Measurements from ENCODE around the gene SSU72. TPM values are rescaled to one million over a fixed set of nuclear protein-coding genes. Genes with fewer than 3 reads are reported as not detected.
"Not testable (repeated sequence)": the region's sequence is repeated elsewhere in the genome, so short reads cannot be mapped to it uniquely, and the experiment has no call there.

Gene SSU72
- total and polyA plus RNA-seq, 5 donors = 112 to 130 (median 113) TPM

GRCh38 chr1:1567152-1567875 lies 7.3 kb downstream of the SSU72 start:
- H3K9me3 ChIP-seq (ENCODE audit: control insufficient read depth, low read length) = no peaks in the 10 kb centered on the region
- DNase-seq (peak in 1 of 3 donors; percentile 33), ATAC-seq (no peak)
- 84% methylated on average over 31 of the region's 31 CpGs for WGBS
- peaks cover 7% of the 10 kb centered on the region for H3K4me1 ChIP-seq (ENCODE audit: control insufficient read depth, insufficient read depth, low read length)
- H3K27ac ChIP-seq (ENCODE audit: low read length) = no peak overlapping the region
- H3K27me3 ChIP-seq (ENCODE audit: control insufficient read depth, insufficient read depth) = no peaks in the 10 kb centered on the region
- no peak overlapping the region for H3K4me3 ChIP-seq (ENCODE audit: low read length)
- intact Hi-C loops (cut with DNase I) = no loop called here

- H3K27ac ChIP-seq (ENCODE audit: low read length) = no peak overlapping the region
- no peak for ATAC-seq
- peak in 1 of 3 donors; percentile 40 for DNase-seq
- intact Hi-C loops (cut with DNase I) = no loop called here
- no peak overlapping the region for H3K4me3 ChIP-seq (ENCODE audit: low read length)
- WGBS = 81% methylated on average over 10 of the region's 10 CpGs
- H3K4me1 ChIP-seq (ENCODE audit: control insufficient read depth, insufficient read depth, low read length) = peaks cover 7% of the 10 kb centered on the region
- no peaks in the 10 kb centered on the region for H3K27me3 ChIP-seq (ENCODE audit: control insufficient read depth, insufficient read depth)
- H3K9me3 ChIP-seq (ENCODE audit: control insufficient read depth, low read length) = no peaks in the 10 kb centered on the region
Observed at GRCh38 chr1:1565340-1565739, 9.3 kb downstream of the SSU72 start.

GRCh38 chr1:1564268-1564667 lies 10.4 kb downstream of the SSU72 start:
- intact Hi-C loops (cut with DNase I) = no loop called here
- Histone ChIP-seq H3K4me1 (ENCODE audit: control insufficient read depth, insufficient read depth, low read length) (peaks cover 6% of the 10 kb centered on the region), H3K27me3 (ENCODE audit: control insufficient read depth, insufficient read depth) (no peaks in the 10 kb centered on the region), H3K27ac (ENCODE audit: low read length) (no peak overlapping the region), H3K4me3 (ENCODE audit: low read length) (no peak overlapping the region), H3K9me3 (ENCODE audit: control insufficient read depth, low read length) (no peaks in the 10 kb centered on the region)
- peak in 1 of 3 donors; percentile 60 for DNase-seq
- ATAC-seq = peak; percentile 6 to 26
- WGBS = 57% methylated on average over 19 of the region's 19 CpGs

GRCh38 chr1:1563688-1564087 lies 11.0 kb downstream of the SSU72 start:
- 86% methylated on average over 12 of the region's 12 CpGs for whole genome bisulfite sequencing
- intact Hi-C loops (cut with DNase I) = no loop called here
- ATAC-seq = peak in 1 of 2 donors; percentile 17
- Histone ChIP-seq H3K27ac (ENCODE audit: low read length) (no peak overlapping the region), H3K27me3 (ENCODE audit: control insufficient read depth, insufficient read depth) (no peaks in the 10 kb centered on the region), H3K4me1 (ENCODE audit: control insufficient read depth, insufficient read depth, low read length) (peaks cover 6% of the 10 kb centered on the region), H3K9me3 (ENCODE audit: control insufficient read depth, low read length) (no peaks in the 10 kb centered on the region), H3K4me3 (ENCODE audit: low read length) (no peak overlapping the region)
- DNase-seq = no peak

- intact Hi-C loops (cut with DNase I) = no loop called here
- Histone ChIP-seq H3K4me3 (ENCODE audit: low read length) (no peak overlapping the region), H3K4me1 (ENCODE audit: control insufficient read depth, insufficient read depth, low read length) (peaks cover 6% of the 10 kb centered on the region), H3K27ac (ENCODE audit: low read length) (peak overlapping the region; percentile 7), H3K9me3 (ENCODE audit: control insufficient read depth, low read length) (no peaks in the 10 kb centered on the region), H3K27me3 (ENCODE audit: control insufficient read depth, insufficient read depth) (no peaks in the 10 kb centered on the region)
- DNase-seq (peak in 2 of 3 donors; percentile 68 to 74), ATAC-seq (peak; percentile 66 to 68)
- 74% methylated on average over 21 of the region's 21 CpGs for WGBS
Observed at GRCh38 chr1:1562556-1563195, 12.0 kb downstream of the SSU72 start.

GRCh38 chr1:1561801-1562470 lies 12.7 kb downstream of the SSU72 start:
- WGBS = 87% methylated on average over 15 of the region's 15 CpGs

GRCh38 chr1:1560178-1560577 lies 14.5 kb downstream of the SSU72 start:
- DNase-seq = no peak
- WGBS = 89% methylated on average over 9 of the region's 9 CpGs

More at GRCh38 chr1:1561801-1562470, 12.7 kb downstream of the SSU72 start:
- no peaks in the 10 kb centered on the region for H3K27me3 ChIP-seq (ENCODE audit: control insufficient read depth, insufficient read depth)
- H3K9me3 ChIP-seq (ENCODE audit: control insufficient read depth, low read length) = no peaks in the 10 kb centered on the region
- H3K27ac ChIP-seq (ENCODE audit: low read length) = no peak overlapping the region
- DNase-seq (no peak), ATAC-seq (no peak)
- peaks cover 2% of the 10 kb centered on the region for H3K4me1 ChIP-seq (ENCODE audit: control insufficient read depth, insufficient read depth, low read length)
- intact Hi-C loops (cut with DNase I) = no loop called here
- no peak overlapping the region for H3K4me3 ChIP-seq (ENCODE audit: low read length)

GRCh38 chr1:1559066-1559465 lies 15.6 kb downstream of the SSU72 start:
- intact Hi-C loops (cut with DNase I) = no loop called here
- DNase-seq (no peak), ATAC-seq (no peak)
- H3K9me3 ChIP-seq (ENCODE audit: control insufficient read depth, low read length) = no peaks in the 10 kb centered on the region
- H3K4me3 ChIP-seq (ENCODE audit: low read length) = no peak overlapping the region
- H3K27me3 ChIP-seq (ENCODE audit: control insufficient read depth, insufficient read depth) = no peaks in the 10 kb centered on the region
- WGBS = 82% methylated on average over 17 of the region's 17 CpGs
- no peak overlapping the region for H3K27ac ChIP-seq (ENCODE audit: low read length)
- no peaks in the 10 kb centered on the region for H3K4me1 ChIP-seq (ENCODE audit: control insufficient read depth, insufficient read depth, low read length)

More at GRCh38 chr1:1560178-1560577, 14.5 kb downstream of the SSU72 start:
- no peaks in the 10 kb centered on the region for H3K27me3 ChIP-seq (ENCODE audit: control insufficient read depth, insufficient read depth)
- no peak overlapping the region for H3K4me3 ChIP-seq (ENCODE audit: low read length)
- no peak for ATAC-seq
- H3K9me3 ChIP-seq (ENCODE audit: control insufficient read depth, low read length) = no peaks in the 10 kb centered on the region
- intact Hi-C loops (cut with DNase I) = no loop called here
- H3K27ac ChIP-seq (ENCODE audit: low read length) = no peak overlapping the region
- no peaks in the 10 kb centered on the region for H3K4me1 ChIP-seq (ENCODE audit: control insufficient read depth, insufficient read depth, low read length)

- Histone ChIP-seq H3K27me3 (ENCODE audit: control insufficient read depth, insufficient read depth) (no peaks in the 10 kb centered on the region), H3K9me3 (ENCODE audit: control insufficient read depth, low read length) (no peaks in the 10 kb centered on the region), H3K4me3 (ENCODE audit: low read length) (no peak overlapping the region), H3K4me1 (ENCODE audit: control insufficient read depth, insufficient read depth, low read length) (no peaks in the 10 kb centered on the region), H3K27ac (ENCODE audit: low read length) (no peak overlapping the region)
- ATAC-seq (no peak), DNase-seq (no peak)
- intact Hi-C loops (cut with DNase I) = no loop called here
- 54% methylated on average over 4 of the region's 4 CpGs for WGBS
Observed at GRCh38 chr1:1558591-1558990, 16.1 kb downstream of the SSU72 start.

GRCh38 chr1:1557688-1558087 lies 17.0 kb downstream of the SSU72 start:
- H3K9me3 ChIP-seq (ENCODE audit: control insufficient read depth, low read length); ATAC-seq; H3K4me1 ChIP-seq (ENCODE audit: control insufficient read depth, insufficient read depth, low read length); intact Hi-C loops (cut with DNase I); H3K27ac ChIP-seq (ENCODE audit: low read length); DNase-seq; H3K27me3 ChIP-seq (ENCODE audit: control insufficient read depth, insufficient read depth); H3K4me3 ChIP-seq (ENCODE audit: low read length): not testable (repeated sequence)
- WGBS = 95% methylated on average over 7 of the region's 7 CpGs

GRCh38 chr1:1556961-1557360 lies 17.7 kb downstream of the SSU72 start:
- H3K4me1 ChIP-seq (ENCODE audit: control insufficient read depth, insufficient read depth, low read length); intact Hi-C loops (cut with DNase I); H3K4me3 ChIP-seq (ENCODE audit: low read length); H3K9me3 ChIP-seq (ENCODE audit: control insufficient read depth, low read length); H3K27me3 ChIP-seq (ENCODE audit: control insufficient read depth, insufficient read depth); H3K27ac ChIP-seq (ENCODE audit: low read length); ATAC-seq: not testable (repeated sequence)
- WGBS = 91% methylated on average over 11 of the region's 11 CpGs
- DNase-seq = peak in 1 of 3 donors; percentile 27
